NCI-H2107 (cell line): ENCODE data around the gene HRH4.

ENCODE experiments used
- DNase-seq: peaks from one replicate; lab custom pipeline; 2025; lab: John Stamatoyannopoulos, UW

HRH4 gene

DNA sequence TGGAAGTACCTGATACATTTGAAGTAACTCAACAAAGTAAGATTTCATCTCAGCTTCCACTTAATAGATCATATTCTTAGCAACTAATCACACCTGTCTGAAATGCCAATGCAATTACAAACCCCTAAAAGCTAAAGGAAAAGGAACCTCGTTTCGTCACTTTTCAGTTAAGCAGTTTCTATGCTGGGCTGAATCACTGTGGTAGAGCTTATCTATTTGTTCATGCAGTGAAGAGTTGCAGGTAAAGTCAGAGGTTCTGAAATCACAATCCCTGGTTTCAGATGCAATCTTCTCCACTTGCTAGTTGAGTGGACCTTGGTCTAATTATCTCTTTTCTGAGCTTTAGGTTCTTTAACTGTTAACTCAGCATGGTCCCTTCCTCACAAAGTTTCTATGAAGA is 6.3 kb downstream of the HRH4 start:
- DNase-seq, result no peak

DNA sequence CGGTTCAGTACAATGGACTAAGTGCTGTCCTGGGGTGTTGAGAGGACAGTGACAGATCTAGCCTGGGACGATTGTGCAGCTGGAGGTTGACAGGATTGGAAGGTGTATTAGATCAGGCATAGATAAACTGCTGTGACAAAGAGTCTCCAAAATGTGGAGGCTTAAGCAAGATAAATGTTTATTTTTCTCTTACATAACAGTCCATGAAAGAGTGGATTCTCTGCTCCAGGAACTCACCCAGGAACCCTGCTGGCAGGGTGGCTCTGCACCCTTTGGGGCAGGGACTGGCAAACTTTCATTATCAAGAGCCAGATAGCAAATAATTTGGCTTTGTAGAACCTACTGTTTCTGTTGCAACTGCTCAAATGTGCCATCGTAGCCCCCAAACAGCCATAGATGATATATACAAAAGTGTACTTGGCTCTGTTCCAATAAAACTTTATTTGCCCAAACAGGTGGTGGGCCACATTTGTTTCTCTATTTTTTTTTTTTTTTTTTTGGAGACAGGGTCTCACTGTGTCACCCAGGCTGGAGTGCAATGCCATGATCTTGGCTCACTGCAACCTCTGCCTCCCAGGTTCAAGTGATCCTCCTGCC is 9.7 kb downstream of the HRH4 start:
- no peak for DNase-seq

DNA sequence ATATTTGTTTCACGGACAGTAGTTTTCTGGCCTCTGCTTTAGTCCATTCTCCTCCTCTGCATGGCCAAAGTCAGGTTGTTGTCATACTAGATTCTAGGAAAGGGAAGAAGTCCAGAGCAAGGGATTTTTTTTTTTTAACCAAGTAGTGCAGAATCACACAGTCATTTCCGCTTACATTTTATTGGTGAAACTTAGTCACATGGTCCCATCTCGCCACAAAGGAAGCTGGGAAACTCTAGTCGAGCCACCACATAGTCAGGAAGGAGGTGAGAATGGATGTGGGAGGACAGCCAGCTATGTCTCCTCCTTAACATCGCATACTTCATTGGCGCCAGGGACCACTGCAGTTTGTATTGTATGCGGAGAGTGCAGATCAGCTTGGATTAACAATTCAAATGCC is 10.4 kb downstream of the HRH4 start:
- no peak for DNase-seq

DNA sequence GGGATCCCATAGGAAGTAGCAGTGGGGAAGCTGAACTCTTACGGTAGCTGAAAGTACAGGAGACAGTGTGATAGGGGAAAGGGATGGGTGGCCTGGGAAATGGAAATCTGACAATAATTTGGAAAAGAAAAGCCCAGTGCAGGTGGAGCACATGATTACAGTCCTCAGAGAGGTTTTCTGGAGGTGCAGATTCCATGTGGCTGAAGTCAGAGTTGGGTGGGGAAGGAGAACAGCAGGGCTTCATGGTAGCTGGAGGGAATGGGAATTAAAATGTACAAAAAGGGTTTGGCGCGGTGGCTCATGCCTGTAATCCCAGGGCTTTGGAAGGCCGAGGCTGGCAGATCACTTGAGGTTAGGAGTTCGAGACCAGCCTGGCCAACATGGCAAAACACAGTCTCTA is 12.2 kb downstream of the HRH4 start:
- DNase-seq, result no peak

GRCh38 chr18:24474406-24474805 is 14.0 kb downstream of the HRH4 start:
- DNase-seq, result no peak

- no peak for DNase-seq
Observed at GRCh38 chr18:24475926-24476589, 15.6 kb downstream of the HRH4 start.

- DNase-seq, result no peak
Observed at GRCh38 chr18:24479371-24479770, 18.9 kb downstream of the HRH4 start.

DNA sequence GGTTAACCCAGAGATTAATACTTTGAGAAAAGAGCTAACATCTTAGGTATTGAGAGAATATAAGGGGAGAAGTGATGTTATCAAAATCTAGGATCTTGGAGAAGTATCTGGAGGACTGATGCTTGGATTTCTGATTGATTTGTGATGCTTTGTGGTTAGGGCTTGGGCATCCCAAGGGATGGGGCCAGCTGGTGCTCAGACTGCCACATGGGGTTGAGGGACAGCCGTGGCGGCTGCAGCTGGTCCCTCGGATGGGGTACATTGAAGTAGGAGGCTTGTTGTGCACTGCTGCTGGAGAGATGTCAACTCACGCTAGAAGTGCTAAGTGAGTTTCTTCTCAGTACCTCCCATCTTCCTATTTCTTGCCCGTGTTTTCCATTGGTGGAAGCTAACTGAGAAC is 22.4 kb downstream of the HRH4 start:
- no peak for DNase-seq

- DNase-seq, result no peak
Observed at GRCh38 chr18:24485681-24486080, 25.2 kb downstream of the HRH4 start.

DNA sequence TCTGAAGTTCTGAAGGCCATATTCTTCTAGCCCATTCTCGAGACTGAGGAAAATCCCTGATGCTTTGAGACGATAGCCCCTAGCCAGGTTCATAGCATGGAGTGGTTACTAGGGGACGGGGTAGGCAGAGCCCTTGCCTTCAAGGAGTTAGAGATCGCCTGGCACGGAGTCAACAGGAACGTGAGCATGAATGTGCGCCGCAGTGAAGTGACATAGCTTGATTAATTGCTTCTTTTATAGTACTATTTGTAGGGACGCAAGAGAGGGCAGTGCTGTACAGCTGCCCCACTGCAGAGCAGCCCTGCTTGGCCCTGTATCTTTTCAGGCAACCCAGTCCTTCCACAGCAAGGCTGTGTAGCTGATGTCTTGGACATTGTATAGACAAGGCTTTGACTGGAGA is 26.2 kb downstream of the HRH4 start:
- no peak for DNase-seq

DNA sequence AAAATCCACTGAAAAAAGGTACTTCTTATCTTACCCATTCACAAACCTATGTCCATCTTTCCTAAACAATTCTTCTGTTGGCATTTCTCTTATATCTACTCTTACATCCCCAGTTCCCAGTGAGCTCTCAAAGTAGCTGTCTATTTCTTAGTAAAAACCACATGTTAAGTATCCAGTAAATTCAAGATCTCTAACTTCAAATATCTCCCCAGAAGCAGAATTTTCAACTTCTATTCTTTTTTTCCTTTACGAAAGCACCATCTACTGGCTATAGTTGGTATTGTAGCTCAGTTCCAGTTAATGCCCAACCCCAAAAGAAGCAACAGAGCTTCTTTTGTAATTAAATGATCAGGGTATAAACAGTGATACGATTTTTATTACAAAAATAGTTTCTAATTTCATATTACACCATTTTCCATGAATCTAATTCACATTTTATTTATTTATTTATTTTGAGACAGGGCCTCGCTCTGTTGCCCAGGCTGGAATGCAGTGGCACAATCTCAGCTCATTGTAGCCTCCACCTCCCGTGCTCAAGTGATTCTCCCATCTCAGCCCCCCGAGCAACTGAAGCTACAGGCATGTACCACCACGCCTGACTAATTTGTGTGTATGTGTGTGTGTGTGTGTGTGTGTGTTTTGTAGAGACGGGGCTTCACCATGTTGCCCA is 28.5 kb downstream of the HRH4 start:
- DNase-seq, result no peak

DNA sequence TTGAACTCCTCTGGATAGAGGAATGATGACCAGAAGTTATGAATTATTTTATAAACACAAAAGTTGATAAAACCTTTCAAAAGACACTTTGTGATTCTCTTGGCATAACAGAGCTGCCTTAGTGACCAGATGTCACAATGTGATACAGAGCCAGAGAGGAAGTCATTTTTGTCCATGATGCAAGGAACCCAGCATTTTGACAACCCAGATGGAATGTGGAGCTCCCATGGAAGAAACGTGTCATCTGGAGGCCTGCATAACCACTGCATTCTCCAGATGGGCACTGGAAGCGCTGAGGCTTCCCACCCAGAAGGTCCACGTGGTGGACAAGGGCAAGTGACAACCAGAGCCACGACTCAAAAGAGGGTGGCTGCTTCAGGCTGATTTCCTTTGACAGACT is 30.1 kb downstream of the HRH4 start:
- DNase-seq, result no peak

DNA sequence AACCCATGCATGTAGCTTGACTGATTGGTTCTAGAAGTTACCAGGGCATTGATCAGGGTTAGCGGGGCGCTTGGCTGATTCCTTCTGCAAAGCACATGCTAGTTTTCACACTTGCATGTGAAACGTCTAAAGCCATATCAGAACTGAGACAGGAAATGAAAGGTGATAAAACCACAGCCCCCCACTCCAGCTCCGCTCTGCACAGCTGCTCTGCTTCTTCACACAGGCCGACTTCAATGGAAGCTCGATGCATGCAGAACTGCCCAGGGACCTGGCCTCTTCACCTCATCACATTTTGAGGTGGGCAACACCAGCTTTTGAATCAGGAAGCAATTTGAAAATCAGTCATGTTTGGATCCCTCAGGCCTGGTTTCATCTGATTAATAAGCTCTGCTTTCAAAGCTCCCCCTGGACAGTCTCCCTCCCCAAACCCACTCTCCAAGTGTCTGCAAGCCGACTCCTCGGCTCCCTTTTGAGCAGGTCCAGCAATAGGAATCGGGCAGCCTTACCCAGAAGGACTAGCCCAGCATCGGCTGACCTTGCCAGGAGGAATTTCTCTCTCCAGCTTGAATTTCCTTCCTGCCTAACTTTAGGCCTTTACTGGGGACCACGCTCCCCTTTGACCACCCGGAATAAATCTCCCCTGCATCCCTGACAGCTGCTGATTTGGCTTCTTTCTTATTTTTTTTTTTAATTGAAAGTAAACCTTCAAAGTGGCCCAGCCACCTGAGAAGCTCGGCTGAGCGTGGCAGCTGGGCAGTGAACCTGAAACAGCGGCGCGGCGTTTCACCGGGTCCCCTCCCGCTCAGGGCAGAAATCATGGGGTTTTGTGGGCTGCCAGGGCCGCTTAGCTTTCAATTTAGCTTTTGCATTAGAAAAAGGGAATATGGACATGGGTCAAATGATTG is 31.7 kb downstream of the HRH4 start:
- DNase-seq, result no peak

DNA sequence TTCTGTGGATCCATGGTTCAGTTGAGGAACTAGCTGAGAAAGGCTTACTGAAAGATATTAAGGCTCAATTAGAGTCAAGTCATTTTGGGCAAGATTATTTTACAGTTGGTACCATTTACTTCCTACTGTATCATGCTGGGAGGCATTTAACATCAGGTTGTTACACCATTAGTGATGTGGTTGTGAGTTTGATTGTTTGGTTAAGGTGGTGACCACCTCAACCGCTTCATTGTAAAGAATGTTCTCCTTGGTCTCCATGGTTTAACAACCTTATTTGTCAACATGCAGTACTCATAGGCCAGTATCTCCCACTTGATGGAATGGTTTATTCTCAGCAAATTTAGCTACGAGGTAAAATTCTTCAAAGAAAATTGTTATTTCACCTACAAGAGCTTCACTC is 34.1 kb downstream of the HRH4 start:
- DNase-seq, result no peak

DNA sequence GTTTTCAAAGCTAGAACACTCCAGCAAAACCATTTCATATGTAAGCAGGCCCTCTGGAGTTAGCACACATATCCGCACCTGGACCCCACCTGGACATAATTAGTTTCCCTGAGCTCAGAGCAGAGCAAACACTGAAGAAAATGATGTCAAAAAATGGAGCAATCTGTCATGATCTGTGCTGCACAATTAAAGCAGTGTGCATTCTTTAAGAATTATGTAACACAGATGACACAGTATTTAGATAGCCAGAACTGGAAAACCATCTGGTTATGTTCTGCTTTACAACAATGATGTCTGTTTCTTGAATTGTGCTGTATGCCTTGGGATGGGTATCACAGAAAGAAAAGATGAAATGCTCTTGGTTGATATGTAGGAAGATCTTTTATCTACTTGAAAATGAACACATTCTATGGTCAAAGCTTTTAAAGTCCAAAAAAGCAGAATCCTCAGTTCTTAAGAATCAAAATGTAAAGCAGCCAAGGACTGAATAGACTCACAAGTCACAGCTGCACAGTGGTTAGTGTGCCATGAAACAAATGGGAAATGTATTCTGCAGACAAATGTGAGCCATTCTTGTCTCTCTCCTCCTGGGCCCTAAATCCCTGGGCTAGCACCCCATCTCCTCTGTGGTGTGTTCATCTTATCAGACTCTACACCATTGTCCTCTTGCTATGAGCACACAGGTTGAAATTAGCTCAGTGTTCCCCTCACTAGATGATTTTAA is 36.8 kb downstream of the HRH4 start:
- DNase-seq, result no peak

DNA sequence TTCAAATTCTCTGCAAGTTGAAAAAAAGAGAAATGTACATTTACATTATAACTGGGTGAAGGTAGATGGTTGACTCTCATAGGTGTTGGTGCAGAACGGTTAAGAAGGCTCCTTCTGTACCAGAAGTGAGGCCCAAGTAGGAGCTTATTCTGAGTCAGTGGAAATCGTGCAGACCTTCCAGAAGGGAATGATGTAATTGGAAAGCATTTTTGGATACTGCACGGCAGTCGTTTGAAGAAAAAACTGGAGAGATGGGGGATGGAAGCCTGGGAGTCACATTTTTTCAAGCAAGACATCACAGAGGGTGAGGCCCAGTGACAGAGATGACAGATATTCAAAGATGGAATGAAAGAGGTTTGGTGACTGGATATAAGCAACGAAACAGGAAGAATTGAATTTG is 39.4 kb downstream of the HRH4 start:
- no peak for DNase-seq

GRCh38 chr18:24500217-24500616 is 39.8 kb downstream of the HRH4 start:
- no peak for DNase-seq

GRCh38 chr18:24500766-24501165 is 40.3 kb downstream of the HRH4 start:
- no peak for DNase-seq

- no peak for DNase-seq
Observed at GRCh38 chr18:24502667-24503523, 42.5 kb downstream of the HRH4 start.

DNA sequence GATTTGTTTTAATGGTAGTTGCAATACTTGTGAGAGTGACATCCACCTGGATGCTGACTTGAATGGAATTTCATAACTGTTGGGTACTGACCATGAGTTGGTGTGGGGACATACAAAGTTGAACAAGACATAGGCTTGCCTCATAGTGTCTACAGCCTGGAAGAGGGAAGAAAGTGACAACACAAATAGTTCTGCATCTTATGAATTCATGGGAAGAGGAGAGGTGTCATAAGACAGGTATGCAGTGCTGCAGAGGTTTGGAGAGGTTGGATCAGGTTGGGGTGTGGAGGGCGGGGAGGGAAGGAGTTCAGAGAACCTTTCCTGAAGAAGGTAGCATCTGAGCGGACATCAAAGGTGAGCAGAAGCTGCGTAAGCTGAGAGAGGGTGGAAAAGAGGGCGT is 44.0 kb downstream of the HRH4 start:
- no peak for DNase-seq

DNA sequence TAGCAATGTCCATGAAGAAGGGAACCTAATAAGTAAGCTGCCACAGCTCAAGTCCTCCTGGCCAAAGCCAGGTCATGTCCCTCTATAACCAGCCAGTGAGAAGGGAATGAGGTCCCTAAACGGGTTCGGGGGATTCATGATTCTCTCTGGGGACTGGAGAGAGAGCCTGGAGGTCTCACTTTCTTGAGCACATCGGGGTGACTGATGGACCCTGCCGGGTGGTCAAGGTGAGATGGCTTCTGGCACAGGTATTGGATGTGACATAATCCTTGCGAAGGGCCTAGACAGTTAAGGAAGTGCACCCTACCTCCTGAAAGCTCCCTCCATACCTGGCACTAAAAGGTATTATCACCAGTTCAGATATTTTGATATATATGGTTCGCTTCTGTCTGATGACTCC is 45.7 kb downstream of the HRH4 start:
- DNase-seq, result no peak
